ENCODE data around the gene KLF2. TPM values are rescaled to one million over a fixed set of nuclear protein-coding genes. Genes with fewer than 3 reads are reported as not detected.

Gene KLF2
- total RNA-seq, 3 donors from 2014 or later (not counting 1 experiment from before 2014, with no cell fraction given): 246 to 645 (median 377) TPM

DNA sequence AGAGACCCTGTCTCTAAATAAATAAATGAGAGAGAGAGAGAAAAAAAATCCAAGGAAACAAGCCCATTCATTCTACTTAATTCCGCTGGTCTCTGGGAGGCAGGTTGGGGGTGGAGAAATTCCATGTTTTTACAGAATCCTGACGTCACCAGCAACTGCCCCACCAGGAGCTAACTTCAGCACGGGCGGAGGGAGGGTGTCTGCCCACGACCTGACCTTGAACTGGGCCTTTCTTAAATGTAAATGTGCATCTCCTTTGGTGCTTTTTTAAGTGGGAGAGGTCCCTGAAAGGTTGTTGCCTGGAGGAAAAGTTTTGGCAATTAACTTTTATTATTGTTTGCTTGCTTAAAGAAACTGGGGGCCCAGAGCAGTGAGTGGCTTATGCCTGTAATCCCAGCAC lies 15.5 kb downstream of the KLF2 start:
- ATAC-seq (no peak), DNase-seq (no peak)
- TF ChIP-seq CTCF (IDR thresholded peaks at IDR 0.05): no peak
- Mint-ChIP-seq H3K9me3 (no peaks in the 10 kb centered on the region), H3K4me3 (peak overlapping the region; percentile 46), H3K27me3 (ENCODE audit: low read depth in 2 of 2) (no peaks in the 10 kb centered on the region), H3K36me3 (no peaks in the 10 kb centered on the region), H3K4me1 (peaks cover 66 to 78% of the 10 kb centered on the region in 2 donors), H3K27ac (peak overlapping the region; percentile 97 to 98)
- H3K4me3 ChIP-seq (ENCODE audit: low read length): no peak overlapping the region
- no peaks in the 10 kb centered on the region for H3K9me3 ChIP-seq (ENCODE audit: control insufficient read depth, insufficient read depth, low read length)
- H3K27ac ChIP-seq (ENCODE audit: low read length): no peak overlapping the region
- intact Hi-C loops (cut with micrococcal nuclease): no loop called here
- peaks cover 98% of the 10 kb centered on the region for H3K4me1 ChIP-seq (ENCODE audit: control insufficient read depth, insufficient read depth, low read length)
- 80% methylated on average over 4 of the region's 5 CpGs for WGBS (ENCODE audit: insufficient coverage)
- no peaks in the 10 kb centered on the region for H3K36me3 ChIP-seq (ENCODE audit: control insufficient read depth, insufficient read depth, low read length)
- H3K27me3 ChIP-seq (ENCODE audit: control insufficient read depth, insufficient read depth, low read length): no peaks in the 10 kb centered on the region

GRCh38 chr19:16340654-16341053 lies 16.0 kb downstream of the KLF2 start:
- H3K36me3 ChIP-seq (ENCODE audit: control insufficient read depth, insufficient read depth, low read length): no peaks in the 10 kb centered on the region
- peak overlapping the region; percentile 41 for H3K27ac ChIP-seq (ENCODE audit: low read length)
- H3K4me1 Mint-ChIP-seq: peaks cover 65 to 78% of the 10 kb centered on the region in 2 donors
- H3K27me3 Mint-ChIP-seq (ENCODE audit: low read depth in 2 of 2): no peaks in the 10 kb centered on the region
- H3K9me3 ChIP-seq (ENCODE audit: control insufficient read depth, insufficient read depth, low read length): no peaks in the 10 kb centered on the region
- H3K4me1 ChIP-seq (ENCODE audit: control insufficient read depth, insufficient read depth, low read length): peaks cover 94% of the 10 kb centered on the region
- no peaks in the 10 kb centered on the region for H3K36me3 Mint-ChIP-seq
- H3K4me3 ChIP-seq (ENCODE audit: low read length): no peak overlapping the region
- intact Hi-C loops (cut with micrococcal nuclease): no loop called here
- 91% methylated on average over 3 of the region's 3 CpGs for WGBS (ENCODE audit: insufficient coverage)
- DNase-seq (no peak), ATAC-seq (no peak)
- H3K27ac Mint-ChIP-seq: peak overlapping the region; percentile 97 to 98
- no peaks in the 10 kb centered on the region for H3K27me3 ChIP-seq (ENCODE audit: control insufficient read depth, insufficient read depth, low read length)
- TF ChIP-seq CTCF (IDR thresholded peaks at IDR 0.05): no peak
- H3K9me3 Mint-ChIP-seq: no peaks in the 10 kb centered on the region
- no peak overlapping the region for H3K4me3 Mint-ChIP-seq

DNA sequence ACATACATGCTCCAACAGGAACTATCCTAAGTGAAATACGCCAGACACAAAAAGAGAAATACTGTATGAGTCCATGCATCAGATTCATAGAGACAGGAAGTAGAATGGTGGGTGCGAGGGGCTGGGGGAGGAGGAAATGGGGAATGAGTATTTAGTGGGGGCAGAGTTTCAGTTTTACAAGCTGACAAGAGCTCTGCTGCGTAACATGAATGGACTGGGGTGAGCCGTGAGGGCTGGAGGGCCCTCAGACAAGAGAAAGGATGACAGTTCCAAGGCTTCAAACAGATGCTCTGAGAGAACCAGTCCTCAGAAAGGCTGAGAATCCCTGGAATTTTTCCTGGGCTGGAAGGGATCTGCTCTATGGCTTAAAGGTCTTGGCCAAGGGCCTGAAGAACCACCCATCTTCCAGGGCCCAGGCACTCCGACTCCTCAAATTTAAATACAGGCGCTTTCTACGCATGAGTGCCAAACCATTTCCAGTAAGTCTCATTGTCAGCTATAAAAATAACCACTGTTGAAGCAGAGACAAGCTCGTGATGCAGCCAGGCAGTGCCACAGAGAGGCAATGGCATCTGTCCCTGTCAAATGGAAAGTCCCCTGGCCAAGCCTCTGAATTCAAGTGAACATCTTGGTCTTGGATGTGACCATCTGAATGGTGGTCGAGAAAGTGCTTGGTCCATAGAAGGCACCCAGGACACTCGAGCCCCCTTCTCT lies 17.5 kb downstream of the KLF2 start:
- Mint-ChIP-seq H3K27ac (peak overlapping the region; percentile 98 to 99), H3K27me3 (ENCODE audit: low read depth in 2 of 2) (no peaks in the 10 kb centered on the region), H3K4me1 (peaks cover 57 to 67% of the 10 kb centered on the region in 2 donors), H3K36me3 (no peaks in the 10 kb centered on the region), H3K4me3 (peak overlapping the region; percentile 83), H3K9me3 (no peaks in the 10 kb centered on the region)
- Histone ChIP-seq H3K9me3 (ENCODE audit: control insufficient read depth, insufficient read depth, low read length) (no peaks in the 10 kb centered on the region), H3K36me3 (ENCODE audit: control insufficient read depth, insufficient read depth, low read length) (no peaks in the 10 kb centered on the region), H3K4me1 (ENCODE audit: control insufficient read depth, insufficient read depth, low read length) (peaks cover 79% of the 10 kb centered on the region), H3K27ac (ENCODE audit: low read length) (peak overlapping the region; percentile 91), H3K27me3 (ENCODE audit: control insufficient read depth, insufficient read depth, low read length) (no peaks in the 10 kb centered on the region), H3K4me3 (ENCODE audit: low read length) (no peak overlapping the region)
- DNase-seq (peak; percentile 49 to 78), ATAC-seq (peak; percentile 39 to 66 (median 54))
- intact Hi-C loops (cut with micrococcal nuclease): loop anchor here (1.0 kb wide), 1 partner anchor 14 kb away; no protein-coding TSS in a partner anchor
- WGBS (ENCODE audit: insufficient coverage): 18% methylated on average over 10 of the region's 10 CpGs
- TF ChIP-seq CTCF (IDR thresholded peaks at IDR 0.05): no peak

Measured in natural killer cell (primary cell).